ENCODE data around the gene SHISA5.

DNA sequence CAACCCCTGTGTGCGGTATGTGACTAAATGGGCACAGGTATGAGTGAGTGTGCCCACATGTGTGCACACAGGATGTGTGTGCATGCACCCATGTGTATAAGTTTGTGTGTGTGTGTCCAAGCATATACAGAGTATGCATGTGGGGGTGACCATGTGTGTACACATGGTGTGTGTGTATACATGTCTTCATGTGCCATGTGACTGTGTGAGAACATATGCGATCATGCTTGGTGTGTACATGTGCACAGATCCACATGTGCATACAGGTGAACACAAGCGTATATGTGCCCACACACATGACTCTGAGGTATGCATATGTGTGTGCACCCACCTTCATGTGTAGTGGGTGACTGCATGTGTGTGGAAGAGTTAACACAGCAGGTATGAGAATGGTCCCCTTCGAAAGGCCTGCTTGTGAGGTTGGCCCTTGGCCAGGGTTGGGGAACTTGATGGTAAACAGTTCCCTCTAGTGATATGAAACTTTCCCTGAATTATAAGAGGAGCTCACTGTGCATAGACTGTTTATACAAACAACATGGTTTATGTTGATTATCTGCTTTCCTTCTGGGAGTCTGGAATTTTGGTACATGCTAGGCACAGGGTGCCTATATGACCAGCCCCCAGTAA lies 42.3 kb upstream of the SHISA5 start:
- TF ChIP-seq CTCF (IDR thresholded peaks at IDR 0.05; ENCODE audit: low read depth, low read length) (no peak), EZH2phosphoT487 (IDR thresholded peaks at IDR 0.05; ENCODE audit: low read depth) (no peak)
